HG03520 (cell line): ENCODE data around the gene PLPPR2.
A peak's percentile ranks its signal among the peaks of the same experiment; 100 is the strongest.
"Not testable (repeated sequence)": the region's sequence is repeated elsewhere in the genome, so short reads cannot be mapped to it uniquely, and the experiment has no call there.

Experiments used
- ATAC-seq: cut with Tn5 transposase; IDR thresholded peaks from one replicate; pipeline ENCODE4 v1.9.1; 2021; ENCODE audit warnings: mild to moderate bottlenecking, moderate library complexity; ENCODE audit not compliant: unreplicated experiment

PLPPR2 gene

DNA sequence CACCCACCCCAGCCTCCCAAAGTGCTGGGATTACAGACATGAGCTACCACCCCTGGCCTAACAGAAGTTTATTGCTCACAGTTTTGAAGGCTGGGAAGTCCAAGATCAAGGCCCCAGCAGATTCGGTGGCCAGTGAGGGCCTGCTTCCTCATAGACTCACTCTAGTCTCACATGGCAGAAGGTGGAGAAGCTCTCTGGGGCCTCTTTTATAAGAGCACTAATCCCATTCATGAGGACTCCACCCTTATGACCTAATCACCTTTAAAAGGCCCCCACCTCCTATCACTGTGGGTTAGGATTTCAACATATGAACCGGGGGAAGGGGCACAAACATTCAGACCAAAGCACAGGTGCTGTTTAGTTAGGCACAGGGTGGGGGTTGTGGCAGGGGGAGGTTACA is 12.3 kb downstream of the PLPPR2 start:
- ATAC-seq, result no peak

DNA sequence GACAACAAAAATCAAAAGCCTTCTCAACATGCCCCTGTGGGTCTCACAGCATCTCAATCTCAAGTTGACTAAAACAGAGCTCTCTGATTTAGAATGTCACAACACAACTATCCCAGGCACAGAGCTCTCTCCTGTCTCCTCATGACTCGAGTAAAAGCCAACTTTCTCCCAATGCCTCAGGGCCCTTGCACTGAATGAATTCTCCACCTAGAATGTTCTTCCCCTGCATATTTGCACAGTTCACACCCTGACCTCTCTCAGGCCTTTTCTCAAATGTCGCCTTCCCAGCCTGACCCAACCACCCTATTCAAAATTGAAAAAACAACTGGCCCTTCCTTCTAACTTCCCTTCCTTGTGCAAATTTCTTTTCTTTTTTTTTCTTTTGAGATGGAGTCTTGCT is 15.5 kb downstream of the PLPPR2 start:
- ATAC-seq, result no peak

DNA sequence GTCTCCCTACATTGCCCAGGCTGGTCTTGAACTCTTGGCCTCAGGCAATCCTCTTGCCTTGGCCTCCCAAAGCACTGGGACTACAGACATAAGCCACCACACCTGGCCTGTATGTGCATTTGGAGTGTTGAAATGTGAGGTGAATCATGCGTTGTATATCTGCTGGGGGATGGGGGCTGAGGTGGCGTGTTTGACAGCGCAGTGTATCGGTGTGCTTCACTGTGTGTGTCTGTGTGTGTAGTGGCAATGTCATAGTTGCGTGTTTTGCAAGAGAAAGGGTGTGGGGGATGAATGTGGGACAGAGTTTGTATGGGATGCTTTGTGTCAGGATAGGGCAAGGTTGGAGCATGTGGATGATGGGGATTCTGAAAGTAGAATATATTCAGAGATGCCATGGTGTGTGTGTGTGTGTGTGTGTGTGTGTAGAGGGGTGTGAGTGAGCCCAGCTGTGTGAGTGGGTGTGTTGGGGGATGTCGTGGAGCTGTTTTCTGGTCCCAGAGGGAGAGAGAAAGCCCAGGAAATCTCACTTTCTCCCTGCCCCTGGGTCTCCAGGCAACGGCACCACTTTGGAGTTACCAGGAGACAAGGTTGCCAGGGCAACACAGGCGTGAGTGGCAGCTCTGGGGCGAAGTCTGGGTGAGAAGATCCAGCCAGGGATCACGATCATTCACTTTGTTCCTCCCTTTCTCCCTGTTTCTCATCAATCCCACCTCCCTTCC is 18.1 kb downstream of the PLPPR2 start:
- no peak for ATAC-seq

DNA sequence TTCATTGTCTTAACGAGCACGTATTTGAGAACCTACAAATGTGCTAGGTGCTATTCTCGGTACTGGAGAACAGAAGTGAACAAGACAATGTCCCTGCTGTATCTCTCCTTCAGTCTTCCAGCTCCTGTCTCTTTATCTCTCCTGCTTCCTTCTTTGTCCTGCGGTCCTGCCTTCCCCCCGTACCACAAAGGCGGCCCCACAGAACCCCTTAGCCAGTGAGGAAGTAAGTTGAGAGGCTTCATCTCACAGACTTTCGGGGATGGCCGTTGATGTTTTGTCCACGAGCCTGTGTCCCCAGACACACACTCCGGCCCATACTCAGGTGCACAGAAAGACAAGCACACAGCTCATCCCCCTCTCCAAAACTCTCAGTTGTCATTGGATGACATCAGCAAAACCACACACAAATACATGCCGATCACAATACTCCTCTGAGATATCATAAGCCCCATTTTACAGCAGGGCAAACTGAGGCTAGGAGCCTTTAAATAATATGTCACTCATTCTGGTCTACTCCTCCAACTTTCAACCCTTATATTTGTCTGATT is 18.7 kb downstream of the PLPPR2 start:
- ATAC-seq, result no peak

DNA sequence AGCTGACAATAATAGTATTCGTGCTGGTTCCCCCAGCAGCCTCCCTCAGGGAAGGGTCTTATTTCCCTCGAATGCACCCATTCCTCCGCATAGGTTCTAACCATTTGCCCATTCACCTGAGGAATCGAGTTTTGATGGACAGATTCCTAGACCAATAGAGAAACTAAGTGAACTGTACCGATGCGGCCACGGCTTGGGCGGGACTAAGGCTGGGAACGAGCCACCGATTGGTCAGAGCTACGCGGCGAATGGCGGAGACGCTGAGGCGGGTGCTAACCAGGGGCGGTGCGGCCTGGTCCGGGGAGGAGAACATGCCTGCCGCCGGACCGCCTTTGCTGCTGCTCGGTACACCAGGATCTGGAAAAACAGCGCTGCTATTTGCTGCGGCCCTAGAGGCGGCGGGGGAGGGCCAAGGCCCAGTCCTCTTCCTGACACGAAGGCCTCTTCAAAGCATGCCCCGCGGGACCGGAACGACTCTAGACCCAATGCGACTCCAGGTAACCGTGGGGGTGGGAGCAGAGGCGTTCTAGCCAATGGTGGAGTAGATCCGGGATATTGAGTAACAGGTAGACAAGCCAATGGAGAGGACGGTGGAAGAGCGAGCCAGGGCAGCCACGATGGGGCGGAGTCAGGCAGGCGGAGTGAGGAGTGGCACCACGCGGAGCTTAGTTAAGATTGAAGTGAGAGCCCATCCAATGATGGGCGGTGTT is 19.4 kb downstream of the PLPPR2 start, which contains the start of gene SWSAP1:
Gene SWSAP1, plus strand, starts transcription at position 234 of the 710 bp plus-strand sequence. Its CDS starts 15 bp downstream, at position 249.
- ATAC-seq, result peak; percentile 85

DNA sequence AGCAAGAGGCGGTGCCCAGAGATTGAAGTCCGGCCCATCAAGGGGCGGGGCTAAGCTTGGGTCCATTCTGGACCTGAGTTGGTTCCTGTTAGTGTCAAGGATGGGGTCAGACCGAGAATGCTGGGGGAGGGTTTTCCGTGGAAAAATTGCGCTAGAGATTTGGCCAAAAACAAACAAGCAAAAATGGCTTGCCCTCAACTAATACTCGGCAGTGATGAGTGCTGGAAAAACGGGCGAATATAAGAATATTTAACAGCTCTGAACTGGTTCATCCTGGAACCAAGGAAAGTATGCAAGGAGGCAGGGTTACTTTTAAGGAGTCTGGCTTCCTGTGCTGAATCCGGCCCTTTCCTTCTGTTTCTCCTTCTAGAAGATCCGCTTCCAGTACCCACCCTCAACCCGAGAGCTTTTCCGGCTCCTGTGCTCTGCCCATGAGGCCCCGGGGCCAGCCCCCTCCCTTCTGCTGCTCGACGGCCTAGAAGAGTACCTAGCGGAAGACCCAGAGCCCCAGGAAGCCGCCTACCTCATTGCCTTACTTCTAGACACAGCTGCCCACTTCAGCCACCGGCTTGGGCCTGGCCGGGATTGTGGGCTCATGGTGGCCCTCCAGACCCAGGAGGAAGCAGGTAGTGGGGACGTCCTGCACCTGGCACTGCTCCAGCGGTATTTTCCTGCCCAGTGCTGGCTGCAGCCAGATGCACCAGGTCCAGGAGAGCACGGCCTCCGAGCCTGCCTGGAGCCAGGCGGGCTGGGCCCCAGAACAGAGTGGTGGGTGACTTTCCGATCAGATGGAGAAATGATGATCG is 20.1 kb downstream of the PLPPR2 start:
- no peak for ATAC-seq

DNA sequence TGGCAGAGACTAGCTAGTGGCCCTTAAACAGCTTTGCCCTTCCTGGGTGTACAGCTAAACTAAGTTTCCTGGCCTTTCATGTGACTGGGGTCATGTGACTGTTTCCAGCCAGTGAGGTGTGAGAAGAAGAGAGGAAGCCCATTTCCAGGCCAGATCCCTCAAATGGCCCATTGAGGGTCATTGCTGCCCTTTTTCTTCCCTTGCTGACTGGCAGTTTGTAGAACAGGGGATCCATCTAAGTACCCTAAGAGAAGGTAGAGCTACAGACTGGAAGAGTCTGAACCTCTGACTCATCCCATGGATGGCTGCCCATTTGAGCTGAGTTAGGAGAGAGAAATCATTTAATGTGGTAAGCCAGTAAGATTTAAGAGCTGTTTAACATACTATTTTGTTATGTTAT is 22.0 kb downstream of the PLPPR2 start:
- no peak for ATAC-seq

DNA sequence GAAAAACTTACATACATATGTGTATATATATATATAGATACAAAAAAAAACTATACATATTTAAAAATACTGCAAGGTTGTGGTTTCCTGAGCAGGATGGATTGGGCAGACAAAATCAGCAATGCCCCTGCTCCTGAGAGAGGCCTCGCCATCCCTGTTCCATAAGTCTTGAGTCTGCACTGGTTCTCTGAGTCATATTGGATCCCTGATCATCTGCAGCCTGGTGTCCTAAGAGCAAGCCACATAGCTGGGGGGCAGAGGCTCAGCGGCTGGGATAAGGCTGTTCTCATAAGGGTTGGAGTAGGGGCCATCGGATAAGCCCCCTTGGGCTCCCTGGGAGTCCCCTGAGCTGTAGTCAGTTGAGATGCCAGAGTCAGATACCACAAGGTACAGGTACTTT is 22.5 kb downstream of the PLPPR2 start:
- no peak for ATAC-seq

DNA sequence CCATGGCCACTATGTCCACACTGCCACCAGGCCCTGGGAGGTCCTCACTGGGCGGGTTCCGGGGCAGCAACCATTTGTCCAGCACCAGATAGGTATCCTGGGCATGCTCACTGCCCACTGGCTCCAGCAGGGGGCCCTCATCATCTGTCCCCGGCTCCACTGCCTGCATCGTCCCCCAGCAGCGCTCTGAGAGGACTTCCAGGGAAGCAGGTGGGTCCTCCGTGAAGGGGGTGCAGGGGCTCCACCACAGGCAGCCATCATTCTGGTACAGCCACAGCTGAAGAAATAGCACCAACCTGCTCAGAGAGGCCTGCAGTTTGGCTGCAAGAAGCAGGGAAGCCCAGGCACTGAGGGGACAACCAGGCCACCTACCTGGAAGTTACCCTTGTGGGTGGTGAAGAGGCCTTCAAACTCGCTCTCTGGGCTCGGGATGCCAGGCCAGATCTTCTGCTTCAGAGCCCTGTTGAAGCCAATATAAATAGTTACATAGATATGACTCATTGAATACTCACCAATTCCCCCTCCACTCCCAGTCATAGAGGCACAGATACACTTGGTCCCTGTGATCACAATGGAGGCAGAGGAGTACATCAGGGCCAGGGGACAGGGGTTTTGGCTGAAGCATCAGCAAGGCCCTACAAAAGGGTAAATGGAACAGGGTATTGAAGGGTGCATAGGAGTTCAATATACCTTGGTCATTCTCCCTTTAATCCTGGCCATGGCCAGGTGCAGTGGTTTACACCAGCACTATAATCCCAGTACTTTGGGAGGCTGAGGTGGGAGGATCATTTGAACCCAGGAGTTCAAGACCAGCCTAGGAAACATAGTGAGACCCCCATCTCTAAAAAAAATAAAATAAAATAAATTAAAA is 23.3 kb downstream of the PLPPR2 start:
- ATAC-seq, result no peak

DNA sequence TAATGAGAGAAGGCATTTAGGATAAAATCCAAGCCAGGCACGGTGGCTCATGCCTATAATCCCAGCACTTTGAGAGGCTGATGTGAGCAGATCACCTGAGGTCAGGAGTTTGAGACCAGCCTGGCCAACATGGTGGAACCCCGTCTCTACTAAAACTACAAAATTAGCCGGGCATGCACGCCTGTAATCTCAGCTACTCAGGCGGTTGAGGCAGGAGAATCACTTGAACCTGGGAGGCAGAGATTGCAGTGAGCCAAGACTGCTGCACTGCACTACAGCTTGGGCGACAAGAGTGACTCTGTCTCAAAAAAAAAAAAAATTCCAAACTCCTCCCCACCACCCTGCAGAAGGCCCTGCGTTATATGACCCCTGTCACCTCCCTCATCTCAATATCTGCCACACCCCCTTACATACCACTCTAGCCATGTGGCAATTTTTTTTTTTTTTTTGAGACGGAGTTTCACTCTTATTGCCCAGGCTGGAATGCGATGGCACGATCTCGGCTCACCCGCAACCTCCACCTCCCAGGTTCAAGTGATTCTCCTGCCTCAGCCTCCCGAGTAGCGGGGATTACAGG is 24.1 kb downstream of the PLPPR2 start:
- not testable (repeated sequence) for ATAC-seq

DNA sequence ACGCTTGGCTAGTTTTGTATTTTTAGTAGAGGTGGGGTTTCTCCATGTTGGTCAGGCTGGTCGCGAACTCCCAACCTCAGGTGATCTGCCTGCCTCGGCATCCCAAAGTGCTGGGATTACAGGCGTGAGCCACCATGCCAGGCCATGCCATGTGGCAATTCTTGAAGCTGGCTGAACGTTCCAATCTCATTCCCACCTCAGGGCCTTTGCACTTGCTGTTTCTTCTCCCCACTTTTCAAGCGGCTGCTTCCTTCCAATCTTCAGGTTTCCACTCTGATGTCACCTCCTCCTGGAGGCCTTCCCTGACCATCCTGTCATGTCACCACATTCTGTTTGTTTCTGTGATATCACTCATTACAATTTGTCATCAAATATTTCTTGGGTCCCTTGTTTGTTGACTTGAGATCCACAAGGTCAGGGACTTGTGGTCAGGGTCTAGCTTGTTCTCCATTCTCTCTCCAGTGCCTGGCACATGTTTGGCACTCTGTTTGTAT is 24.7 kb downstream of the PLPPR2 start:
- ATAC-seq, result no peak

DNA sequence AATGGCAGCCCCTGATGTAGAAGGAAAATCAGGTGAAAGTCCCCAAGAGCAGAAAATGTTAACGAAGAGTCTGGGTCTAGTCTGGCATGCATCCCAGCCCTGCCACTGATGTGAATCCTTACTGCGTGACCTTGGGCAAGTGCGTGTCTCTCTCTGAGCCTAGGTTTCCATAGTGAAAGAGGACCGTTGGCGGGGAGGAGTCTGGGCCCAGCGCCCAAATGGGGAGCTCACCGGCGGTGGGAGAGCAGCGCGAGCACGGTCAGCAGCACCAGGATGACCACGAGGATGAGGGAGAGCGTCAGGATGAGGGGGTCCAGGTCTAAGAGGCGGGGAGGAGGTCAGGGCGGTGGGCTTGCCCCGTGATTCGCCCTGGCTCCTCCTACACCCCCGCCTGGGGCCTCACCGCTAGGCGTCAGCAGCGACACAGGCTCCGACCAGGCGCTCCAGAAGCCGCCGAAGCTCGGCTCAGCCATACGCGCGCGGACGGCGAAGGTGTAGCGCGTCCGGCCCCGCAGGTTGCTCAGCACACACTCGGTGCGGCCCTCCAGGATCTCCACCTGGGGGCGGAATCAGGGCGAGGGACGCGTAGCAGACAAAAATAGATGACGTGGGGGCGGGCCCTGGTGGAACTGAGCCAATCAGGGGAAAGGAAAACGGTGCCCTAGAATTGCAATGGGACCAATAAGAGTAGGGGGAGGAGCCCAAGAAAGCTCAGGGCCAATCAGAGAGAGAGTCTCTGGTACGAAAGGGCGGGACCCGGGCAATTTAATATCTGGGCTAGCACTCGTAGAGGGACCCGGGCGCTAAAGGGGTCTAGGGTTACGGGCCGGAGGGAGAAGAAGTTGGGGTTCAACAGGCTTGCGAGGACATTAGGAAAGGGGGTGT is 25.7 kb downstream of the PLPPR2 start:
- ATAC-seq, result peak; percentile 63

DNA sequence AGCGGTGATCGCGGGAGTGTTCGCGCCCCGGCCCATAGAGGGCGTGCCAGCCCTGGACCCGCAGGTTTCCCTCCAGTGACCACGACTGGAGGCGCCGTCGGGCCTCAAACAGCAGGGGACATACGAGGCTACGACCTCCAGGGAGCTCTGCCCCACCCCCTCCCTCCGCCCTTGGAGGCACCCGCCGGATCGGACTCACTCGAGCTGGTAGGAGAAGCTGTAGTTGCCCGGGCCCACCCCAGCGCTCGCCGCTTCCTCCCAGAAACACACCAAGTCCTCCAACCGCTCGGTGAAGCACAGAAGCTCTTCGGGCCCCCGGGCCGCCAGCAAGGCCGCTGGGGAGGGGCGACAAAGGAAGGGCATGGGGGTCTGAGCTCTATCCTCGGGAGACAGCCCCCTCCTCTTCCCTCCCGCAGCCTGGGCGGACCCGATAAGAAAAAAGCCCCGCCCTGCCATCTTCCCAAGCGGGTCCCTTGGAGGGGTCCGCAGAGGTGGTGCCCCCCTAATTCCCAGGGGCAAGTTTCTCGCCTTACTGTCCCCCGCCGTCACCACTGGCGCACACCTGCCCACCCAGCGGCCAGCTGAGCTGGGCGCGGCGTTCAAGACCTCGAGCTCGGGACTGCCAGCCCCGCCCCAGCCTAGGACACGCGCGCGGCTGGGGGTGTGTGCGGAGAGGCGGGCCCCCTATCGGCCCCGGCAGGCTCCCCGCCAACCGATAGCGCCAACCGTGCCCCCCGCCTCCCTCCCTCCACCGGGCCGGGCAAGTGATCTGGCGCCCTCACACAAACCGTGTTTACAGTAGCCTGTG is 27.9 kb downstream of the PLPPR2 start:
- ATAC-seq, result no peak

DNA sequence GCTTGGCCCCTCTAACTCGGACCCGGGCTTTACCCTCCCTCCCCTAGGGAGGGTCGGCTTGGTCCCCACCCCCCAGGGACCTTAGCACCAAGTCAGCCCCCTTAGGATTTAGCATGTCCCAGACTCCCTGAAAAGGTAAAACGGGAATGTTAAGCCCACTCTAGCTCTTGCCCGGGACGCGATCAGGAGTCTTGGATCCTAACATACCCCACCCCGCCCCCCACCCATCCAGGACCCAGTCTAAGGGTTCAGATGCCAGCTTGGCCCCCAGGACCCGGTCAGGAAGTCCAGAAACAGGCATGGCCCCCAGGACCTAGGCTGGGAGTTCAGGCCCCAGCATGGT is 28.4 kb downstream of the PLPPR2 start:
- no peak for ATAC-seq

DNA sequence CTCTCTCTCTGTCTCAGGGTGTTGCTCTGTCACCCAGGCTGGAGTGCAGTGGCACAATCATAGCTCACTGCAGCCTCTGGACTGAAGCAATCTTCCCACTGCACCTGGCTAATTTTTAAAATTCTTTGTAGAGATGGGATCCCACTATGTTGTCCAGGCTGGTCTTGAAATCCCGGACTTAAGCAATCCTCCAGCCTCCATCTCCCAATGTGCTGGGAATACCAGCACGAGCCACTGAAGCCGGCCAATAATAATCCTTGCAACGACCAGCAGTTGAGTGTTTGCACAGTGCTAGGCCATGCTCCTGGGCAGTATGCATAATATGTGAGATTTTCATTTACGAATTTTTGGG is 29.5 kb downstream of the PLPPR2 start:
- ATAC-seq, result no peak

DNA sequence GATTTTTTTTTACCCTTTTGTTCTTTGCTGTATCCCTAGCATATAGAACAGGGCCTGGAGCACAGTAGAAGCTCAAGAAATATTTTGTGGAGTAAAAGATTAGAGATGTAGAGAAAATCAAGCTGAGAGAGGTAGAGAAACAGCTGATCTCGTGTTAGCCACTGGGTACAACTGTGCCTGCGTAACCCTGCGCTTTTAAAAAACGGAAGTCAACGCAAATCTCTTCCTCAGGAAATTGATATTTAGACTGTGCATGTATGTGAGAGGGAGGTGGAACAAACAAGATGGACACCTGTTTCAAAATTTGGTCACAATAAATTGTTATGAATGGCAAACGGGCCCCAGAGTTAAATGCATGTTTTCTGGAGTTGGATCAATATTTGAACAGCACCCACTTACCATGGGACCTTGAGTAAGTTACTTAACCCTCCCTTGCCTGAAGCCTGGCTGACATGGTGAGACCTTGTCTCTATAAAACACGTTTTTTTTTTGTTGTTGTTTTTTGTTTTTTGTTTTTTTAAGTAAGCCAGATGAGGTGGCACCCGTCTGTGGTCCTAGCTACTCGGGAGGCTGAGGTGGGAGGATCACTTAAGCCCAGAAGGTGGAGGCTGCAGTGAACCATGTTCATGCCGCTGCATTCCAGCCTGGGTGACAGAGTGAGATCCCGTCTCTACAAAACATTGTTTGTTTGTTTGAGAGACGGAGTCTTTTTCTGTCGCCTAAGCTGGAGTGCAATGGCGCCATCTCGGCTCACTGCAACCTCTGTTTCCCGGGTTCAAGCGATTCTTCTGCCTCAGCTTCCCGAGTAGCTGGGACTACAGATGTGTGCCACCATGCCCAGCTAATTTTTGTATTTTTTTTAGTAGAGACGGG is 32.2 kb downstream of the PLPPR2 start:
- ATAC-seq, result no peak

DNA sequence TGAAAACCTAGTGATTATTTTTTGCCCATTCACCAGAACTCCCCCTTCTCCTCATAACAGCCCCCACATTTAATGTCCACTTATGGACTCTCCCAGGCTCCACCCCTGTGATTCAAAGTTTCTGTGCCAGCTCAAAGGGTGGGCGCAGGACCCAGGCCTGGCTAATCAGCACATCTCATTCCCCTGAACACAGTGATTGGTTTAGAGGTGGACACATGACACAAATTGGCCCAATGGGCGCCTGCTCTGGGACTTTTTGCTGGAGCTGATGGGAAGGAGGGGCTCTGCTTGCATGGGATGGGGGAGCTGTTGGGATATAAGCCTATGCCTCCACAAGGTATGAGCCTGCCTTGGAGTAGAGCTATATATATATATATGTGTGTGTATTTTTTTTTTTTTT is 35.1 kb downstream of the PLPPR2 start:
- no peak for ATAC-seq
